SU-DHL-6 (cell line): ENCODE measurements around the gene EPHB2.

Experiments
- H2AFZ ChIP-seq: fragments of 200-600 bp; sonication (generic); 2 replicates; pipeline ENCODE4 v1.6.1; 2014; ENCODE audit warnings: low read depth, mild to moderate bottlenecking, moderate library complexity, mixed read lengths, antibody characterized with exemption, low read length; ENCODE audit not compliant: severe bottlenecking
- H3F3A ChIP-seq: fragments of 200-600 bp; shearing (Covaris generic); 2 replicates; pipeline ENCODE4 v1.6.0; 2016; ENCODE audit warnings: antibody characterized with exemption, mild to moderate bottlenecking; ENCODE audit not compliant: insufficient read depth
- H3K27ac ChIP-seq: fragments of 200-600 bp; sonication (generic); 2 replicates; pipeline ENCODE4 v1.5.1; 2016; ENCODE audit warnings: low read depth, mild to moderate bottlenecking, low read length, moderate library complexity, mixed read lengths
- H3K27me3 ChIP-seq: fragments of 200-600 bp; sonication (generic), shearing (Covaris generic); 2 replicates; pipeline ENCODE4 v1.6.0; 2014; ENCODE audit warnings: mild to moderate bottlenecking, low read length
- H3K36me3 ChIP-seq: fragments of 200-600 bp; sonication (generic); 2 replicates; pipeline ENCODE4 v1.6.1; 2014; ENCODE audit warnings: mild to moderate bottlenecking, low read length, mixed read lengths
- H3K4me2 ChIP-seq: fragments of 300-600, 200-600 bp; shearing (Covaris generic), sonication (generic); 2 replicates; pipeline ENCODE4 v1.6.0; 2014; ENCODE audit warnings: low read length, low read depth, mild to moderate bottlenecking; ENCODE audit not compliant: poor library complexity, severe bottlenecking
- H3K4me3 ChIP-seq: fragments of 200-600 bp; sonication (generic); 2 replicates; pipeline ENCODE4 v1.5.1; 2014; ENCODE audit warnings: antibody characterized with exemption, low read length, mild to moderate bottlenecking, mixed read lengths; ENCODE audit not compliant: insufficient read depth, poor library complexity, severe bottlenecking
- H3K79me2 ChIP-seq: fragments of 200-600 bp; sonication (generic); 2 replicates; pipeline ENCODE4 v1.6.1; 2014; ENCODE audit warnings: mild to moderate bottlenecking, low read length, moderate library complexity; ENCODE audit not compliant: insufficient read depth
- H3K9ac ChIP-seq: fragments of 200-600 bp; sonication (generic); 2 replicates; pipeline ENCODE4 v1.7.0; 2014; ENCODE audit warnings: mild to moderate bottlenecking, low read length
- H3K9me2 ChIP-seq: fragments of 200-600 bp; sonication (generic); replicated peaks from 2 replicates; pipeline ENCODE4 v1.6.1; 2014; ENCODE audit warnings: low read length; ENCODE audit not compliant: insufficient read depth
- H3K9me3 ChIP-seq: fragments of 200-600 bp; sonication (generic); 2 replicates; pipeline ENCODE4 v1.6.1; 2014; ENCODE audit warnings: low read length, mixed read lengths; ENCODE audit not compliant: insufficient read depth
- H4K20me1 ChIP-seq: fragments of 200-600 bp; sonication (generic); 2 replicates; pipeline ENCODE4 v1.6.1; 2014; ENCODE audit warnings: low read depth, mild to moderate bottlenecking, antibody characterized with exemption, low read length, moderate library complexity, mixed read lengths
- EZH2phosphoT487 ChIP-seq: fragments of 200-600 bp; sonication (generic), shearing (Covaris generic); conservative IDR thresholded peaks from 2 replicates; pipeline ENCODE4 v1.6.1; 2018; ENCODE audit warnings: mild to moderate bottlenecking, antibody characterized with exemption, low read length, moderate library complexity, mixed read lengths
- TF ChIP-seq, protein P1 (sequence below): fragments of 200-600 bp; sonication (generic); IDR thresholded peaks from one replicate; pipeline ENCODE4 v1.5.1; 2017; ENCODE audit warnings: antibody characterized with exemption, mild to moderate bottlenecking, low read length, moderate library complexity; ENCODE audit not compliant: insufficient read depth, poor library complexity, severe bottlenecking

The EPHB2 gene

DNA sequence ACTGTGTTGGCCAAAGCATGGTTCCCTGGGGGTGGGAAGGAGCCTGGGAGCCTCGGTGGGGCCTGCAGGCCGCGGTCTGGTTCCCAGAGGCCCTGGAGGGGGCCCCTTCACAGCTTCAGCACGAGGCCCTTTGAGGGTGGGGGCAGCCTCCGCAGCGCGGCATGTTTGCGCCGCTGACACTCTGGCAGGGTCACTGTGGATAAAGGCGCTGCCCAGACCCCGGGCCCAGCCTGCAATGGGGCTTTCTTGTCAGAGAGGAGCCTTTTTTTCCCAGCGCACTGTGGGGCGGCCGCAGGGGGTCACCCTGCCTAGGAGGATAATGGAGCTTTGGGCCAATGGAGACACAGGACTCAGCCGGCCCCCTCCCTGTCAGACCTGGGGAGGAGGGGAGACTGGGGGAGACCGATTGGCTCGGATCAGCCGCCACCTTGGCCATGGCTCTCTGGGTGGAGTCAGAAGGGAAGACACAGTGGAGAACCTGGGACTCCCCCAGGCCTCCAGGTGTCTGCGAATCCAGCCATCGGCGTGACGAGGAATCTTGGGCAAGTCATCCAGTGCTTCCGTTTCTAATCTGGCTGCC lies 26.0 kb downstream of the EPHB2 start:
- Histone ChIP-seq H4K20me1 (no peaks in the 10 kb centered on the region), H3K79me2 (no peaks in the 10 kb centered on the region), H3K9me2 (no peaks in the 10 kb centered on the region), H3F3A (no peaks in the 10 kb centered on the region), H3K4me2 (no peak overlapping the region), H3K9me3 (no peaks in the 10 kb centered on the region), H3K27me3 (no peaks in the 10 kb centered on the region), H3K4me3 (no peak overlapping the region), H3K36me3 (no peaks in the 10 kb centered on the region), H3K27ac (no peak overlapping the region), H2AFZ (no peak overlapping the region), H3K9ac (no peak overlapping the region)
- TF ChIP-seq EZH2phosphoT487 = no peak
- TF ChIP-seq, protein P1, sequence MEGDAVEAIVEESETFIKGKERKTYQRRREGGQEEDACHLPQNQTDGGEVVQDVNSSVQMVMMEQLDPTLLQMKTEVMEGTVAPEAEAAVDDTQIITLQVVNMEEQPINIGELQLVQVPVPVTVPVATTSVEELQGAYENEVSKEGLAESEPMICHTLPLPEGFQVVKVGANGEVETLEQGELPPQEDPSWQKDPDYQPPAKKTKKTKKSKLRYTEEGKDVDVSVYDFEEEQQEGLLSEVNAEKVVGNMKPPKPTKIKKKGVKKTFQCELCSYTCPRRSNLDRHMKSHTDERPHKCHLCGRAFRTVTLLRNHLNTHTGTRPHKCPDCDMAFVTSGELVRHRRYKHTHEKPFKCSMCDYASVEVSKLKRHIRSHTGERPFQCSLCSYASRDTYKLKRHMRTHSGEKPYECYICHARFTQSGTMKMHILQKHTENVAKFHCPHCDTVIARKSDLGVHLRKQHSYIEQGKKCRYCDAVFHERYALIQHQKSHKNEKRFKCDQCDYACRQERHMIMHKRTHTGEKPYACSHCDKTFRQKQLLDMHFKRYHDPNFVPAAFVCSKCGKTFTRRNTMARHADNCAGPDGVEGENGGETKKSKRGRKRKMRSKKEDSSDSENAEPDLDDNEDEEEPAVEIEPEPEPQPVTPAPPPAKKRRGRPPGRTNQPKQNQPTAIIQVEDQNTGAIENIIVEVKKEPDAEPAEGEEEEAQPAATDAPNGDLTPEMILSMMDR = no peak

DNA sequence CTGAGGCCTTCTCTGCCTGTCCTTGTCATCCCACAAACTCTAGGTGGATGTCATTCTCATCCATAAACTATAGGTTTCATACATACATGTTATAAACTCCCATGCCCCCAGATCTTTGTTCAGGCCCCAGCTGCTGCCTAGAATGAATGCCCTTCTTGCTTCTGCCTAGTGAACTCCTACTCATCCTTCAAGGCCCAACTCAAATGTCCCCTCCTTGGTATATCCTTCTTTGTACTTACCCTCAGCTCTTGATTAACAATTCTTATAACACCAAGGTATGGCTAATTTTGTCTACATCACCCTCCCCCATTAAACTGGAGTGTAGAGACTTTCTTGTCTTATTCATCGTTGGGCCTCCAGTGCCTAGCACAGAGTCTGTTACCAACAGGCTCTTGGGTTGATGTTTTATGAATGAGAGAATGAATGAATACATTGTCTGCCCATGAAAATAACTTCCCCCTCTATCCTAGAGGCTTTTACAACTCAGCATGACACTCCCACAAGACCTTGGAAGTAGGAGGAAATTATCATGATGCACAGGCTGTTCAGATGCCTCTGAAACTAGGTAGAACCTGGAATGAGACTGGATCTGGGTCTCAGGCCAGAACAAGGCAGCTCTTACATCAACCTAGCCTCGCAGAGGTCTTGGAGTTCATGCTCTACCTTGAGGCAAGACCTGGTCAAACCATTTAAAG lies 26.9 kb downstream of the EPHB2 start:
- Histone ChIP-seq H3F3A (no peaks in the 10 kb centered on the region), H3K9ac (no peak overlapping the region), H3K4me2 (no peak overlapping the region), H3K27me3 (no peaks in the 10 kb centered on the region), H3K9me2 (no peaks in the 10 kb centered on the region), H3K79me2 (no peaks in the 10 kb centered on the region), H3K9me3 (no peaks in the 10 kb centered on the region), H3K4me3 (no peak overlapping the region), H3K27ac (no peak overlapping the region), H4K20me1 (no peaks in the 10 kb centered on the region), H3K36me3 (no peaks in the 10 kb centered on the region), H2AFZ (no peak overlapping the region)
- TF ChIP-seq, protein P1 = no peak
- no peak for TF ChIP-seq EZH2phosphoT487

DNA sequence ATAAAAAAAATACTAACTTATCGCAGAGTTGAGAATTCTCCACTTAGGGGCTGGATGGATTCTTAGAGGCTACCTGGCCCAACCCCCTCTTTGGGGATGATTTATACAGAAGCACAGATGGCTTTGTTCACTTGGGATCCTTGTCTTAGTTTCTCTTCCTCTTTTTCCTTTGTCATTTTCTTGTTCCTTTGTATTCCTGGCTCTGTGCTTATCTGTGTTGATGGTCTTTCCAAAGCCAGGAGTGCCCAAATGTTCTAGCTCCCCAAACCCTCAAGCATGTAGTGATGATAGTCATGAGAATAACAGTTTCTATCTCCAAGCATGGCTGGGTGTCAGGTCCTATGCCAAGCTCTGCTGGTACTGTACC lies 27.4 kb downstream of the EPHB2 start:
- H3K4me2 ChIP-seq = no peak overlapping the region
- no peaks in the 10 kb centered on the region for H3K79me2 ChIP-seq
- no peaks in the 10 kb centered on the region for H3K9me3 ChIP-seq
- no peaks in the 10 kb centered on the region for H3K36me3 ChIP-seq
- no peak overlapping the region for H3K27ac ChIP-seq
- no peaks in the 10 kb centered on the region for H4K20me1 ChIP-seq
- H3K9ac ChIP-seq = no peak overlapping the region
- TF ChIP-seq, protein P1 = no peak
- TF ChIP-seq EZH2phosphoT487 = no peak
- no peaks in the 10 kb centered on the region for H3K9me2 ChIP-seq
- no peaks in the 10 kb centered on the region for H3K27me3 ChIP-seq
- no peak overlapping the region for H3K4me3 ChIP-seq
- no peaks in the 10 kb centered on the region for H3F3A ChIP-seq
- H2AFZ ChIP-seq = no peak overlapping the region
